Chondrocyte (in vitro differentiated cells): ENCODE results near the gene ADCY7. TPM values are rescaled to one million over a fixed set of nuclear protein-coding genes. Genes with fewer than 3 reads are reported as not detected.

Experiments used
- DNase-seq: peaks from one replicate; pipeline ENCODE4 v3.0.0; 2021; ENCODE audit warnings: mixed read lengths, low spot score
- H3K27ac Mint-ChIP-seq: one replicate; pipeline ENCODE4 v1.8.0; 2021; ENCODE audit warnings: mild to moderate bottlenecking, moderate library complexity, mixed read lengths; ENCODE audit not compliant: unreplicated experiment
- H3K27me3 Mint-ChIP-seq: 2 replicates; pipeline ENCODE4 v1.8.0; 2021; ENCODE audit warnings: low read depth, mixed read lengths
- H3K36me3 Mint-ChIP-seq: 2 replicates; pipeline ENCODE4 v1.8.0; 2021; ENCODE audit warnings: low read depth, mixed read lengths
- H3K4me1 Mint-ChIP-seq: 2 replicates; pipeline ENCODE4 v1.8.0; 2021; ENCODE audit warnings: low read depth, mild to moderate bottlenecking, mixed read lengths
- H3K4me3 Mint-ChIP-seq: one replicate; pipeline ENCODE4 v1.8.0; 2021; ENCODE audit warnings: mild to moderate bottlenecking, moderate library complexity, mixed read lengths; ENCODE audit not compliant: unreplicated experiment
- H3K9me3 Mint-ChIP-seq: 2 replicates; pipeline ENCODE4 v1.8.0; 2021; ENCODE audit warnings: low read depth, mixed read lengths
- CTCF ChIP-seq: fragments of 200-600 bp; sonication (generic); IDR thresholded peaks from 2 replicates; pipeline ENCODE4 v1.5.0; 2021; ENCODE audit warnings: antibody characterized with exemption, mild to moderate bottlenecking, moderate library complexity
- total RNA-seq: library from RNA; stranded (reverse); gene quantifications from 3 replicates; pipeline ENCODE4 v1.2.1, GENCODE V29; 2021

The ADCY7 gene
- total RNA-seq, 1 donor from 2014 or later, result 9.1 TPM

- Mint-ChIP-seq H3K4me3 (no peak overlapping the region), H3K4me1 (no peaks in the 10 kb centered on the region), H3K27ac (no peak overlapping the region), H3K27me3 (no peaks in the 10 kb centered on the region), H3K36me3 (peaks cover under 1% of the 10 kb centered on the region), H3K9me3 (peaks cover 7% of the 10 kb centered on the region)
- TF ChIP-seq CTCF, result no peak
- DNase-seq, result peak; percentile 41
Observed at GRCh38 chr16:50275098-50275415, 8.7 kb downstream of the ADCY7 start.

GRCh38 chr16:50275428-50276325 lies 9.3 kb downstream of the ADCY7 start:
- peak; percentile 86 for DNase-seq
- Mint-ChIP-seq H3K36me3 (peaks cover 5% of the 10 kb centered on the region), H3K4me1 (no peaks in the 10 kb centered on the region), H3K9me3 (peaks cover 12% of the 10 kb centered on the region), H3K4me3 (no peak overlapping the region), H3K27ac (no peak overlapping the region), H3K27me3 (no peaks in the 10 kb centered on the region)
- TF ChIP-seq CTCF, result no peak

GRCh38 chr16:50276326-50276640 lies 9.9 kb downstream of the ADCY7 start:
- no peaks in the 10 kb centered on the region for H3K27me3 Mint-ChIP-seq
- peaks cover 5% of the 10 kb centered on the region for H3K36me3 Mint-ChIP-seq
- no peaks in the 10 kb centered on the region for H3K4me1 Mint-ChIP-seq
- H3K9me3 Mint-ChIP-seq, result peaks cover 12% of the 10 kb centered on the region
- no peak for TF ChIP-seq CTCF
- DNase-seq, result no peak
- no peak overlapping the region for H3K4me3 Mint-ChIP-seq
- no peak overlapping the region for H3K27ac Mint-ChIP-seq

- no peak for DNase-seq
- TF ChIP-seq CTCF, result no peak
- no peak overlapping the region for H3K4me3 Mint-ChIP-seq
- no peak overlapping the region for H3K27ac Mint-ChIP-seq
- no peaks in the 10 kb centered on the region for H3K27me3 Mint-ChIP-seq
- no peaks in the 10 kb centered on the region for H3K4me1 Mint-ChIP-seq
- H3K36me3 Mint-ChIP-seq, result peaks cover 5% of the 10 kb centered on the region
- H3K9me3 Mint-ChIP-seq, result peaks cover 12% of the 10 kb centered on the region
Observed at GRCh38 chr16:50276801-50277555, 10.6 kb downstream of the ADCY7 start.

- no peaks in the 10 kb centered on the region for H3K27me3 Mint-ChIP-seq
- DNase-seq, result no peak
- no peak overlapping the region for H3K27ac Mint-ChIP-seq
- no peaks in the 10 kb centered on the region for H3K4me1 Mint-ChIP-seq
- peaks cover 12% of the 10 kb centered on the region for H3K9me3 Mint-ChIP-seq
- TF ChIP-seq CTCF, result no peak
- H3K36me3 Mint-ChIP-seq, result peaks cover 5% of the 10 kb centered on the region
- no peak overlapping the region for H3K4me3 Mint-ChIP-seq
Observed at GRCh38 chr16:50278251-50278650, 11.9 kb downstream of the ADCY7 start.
